Astrocyte (in vitro differentiated cells and primary cell): Measurements from ENCODE around the gene MYORG. TPM values are rescaled to one million over a fixed set of nuclear protein-coding genes. Genes with fewer than 3 reads are reported as not detected.

Experiments
- DNase-seq: peaks from one replicate; pipeline ENCODE4 v3.0.0-alpha.2; 2010; ENCODE audit warnings: low read depth
- FAIRE-seq: peaks from 2 replicates; lab custom pipeline; 2011; peaks lifted over from hg19 to GRCh38; lab: Jason Lieb, UNC
- H2AFZ ChIP-seq: 2 replicates; pipeline ENCODE4 v1.6.0; 2012; ENCODE audit warnings: low read depth, low read length, inconsistent platforms
- H3K27ac ChIP-seq: 2 replicates; pipeline ENCODE4 v1.5.1; 2011; ENCODE audit warnings: low read depth, low read length, inconsistent platforms
- H3K27me3 ChIP-seq: 2 replicates; pipeline ENCODE4 v1.6.0; 2011; ENCODE audit warnings: low read length, inconsistent platforms; ENCODE audit not compliant: insufficient read depth
- H3K36me3 ChIP-seq: 2 replicates; pipeline ENCODE4 v1.5.1; 2011; ENCODE audit warnings: low read length, inconsistent platforms; ENCODE audit not compliant: insufficient read depth
- H3K4me1 ChIP-seq: 2 replicates; pipeline ENCODE4 v1.5.1; 2011; ENCODE audit warnings: low read length, inconsistent platforms; ENCODE audit not compliant: insufficient read depth
- H3K4me2 ChIP-seq: 2 replicates; pipeline ENCODE4 v1.6.0; 2012; ENCODE audit warnings: low read length, inconsistent platforms
- H3K4me3 ChIP-seq: 2 replicates; pipeline ENCODE4 v1.5.1; 2011; ENCODE audit warnings: low read depth, mild to moderate bottlenecking, low read length, inconsistent platforms; ENCODE audit not compliant: insufficient read depth
- H3K79me2 ChIP-seq: 2 replicates; pipeline ENCODE4 v1.6.0; 2012; ENCODE audit warnings: mild to moderate bottlenecking, low read length, inconsistent platforms; ENCODE audit not compliant: insufficient read depth
- H3K9ac ChIP-seq: 2 replicates; pipeline ENCODE4 v1.6.0; 2012; ENCODE audit warnings: mild to moderate bottlenecking, low read length, inconsistent platforms
- H3K9me3 ChIP-seq: 2 replicates; pipeline ENCODE4 v1.5.1; 2012; ENCODE audit warnings: low read depth, mild to moderate bottlenecking, low read length, inconsistent platforms; ENCODE audit not compliant: insufficient read depth
- H4K20me1 ChIP-seq: 2 replicates; pipeline ENCODE4 v1.6.0; 2012; ENCODE audit warnings: low read length, inconsistent platforms; ENCODE audit not compliant: insufficient read depth
- H3K27ac Mint-ChIP-seq: one replicate; pipeline ENCODE4 v1.8.0; 2021; ENCODE audit warnings: mild to moderate bottlenecking, mixed read lengths; ENCODE audit not compliant: unreplicated experiment
- H3K27me3 Mint-ChIP-seq: one replicate; pipeline ENCODE4 v1.8.0; 2021; ENCODE audit warnings: low read depth, mixed read lengths; ENCODE audit not compliant: unreplicated experiment
- H3K36me3 Mint-ChIP-seq: one replicate; pipeline ENCODE4 v1.8.0; 2021; ENCODE audit warnings: low read depth, mixed read lengths; ENCODE audit not compliant: unreplicated experiment
- H3K4me1 Mint-ChIP-seq: one replicate; pipeline ENCODE4 v1.8.0; 2021; ENCODE audit warnings: low read depth, mixed read lengths; ENCODE audit not compliant: unreplicated experiment
- H3K4me3 Mint-ChIP-seq: one replicate; pipeline ENCODE4 v1.8.0; 2021; ENCODE audit warnings: mild to moderate bottlenecking, moderate library complexity, mixed read lengths; ENCODE audit not compliant: unreplicated experiment
- H3K9me3 Mint-ChIP-seq: one replicate; pipeline ENCODE4 v1.8.0; 2021; ENCODE audit warnings: mild to moderate bottlenecking, mixed read lengths; ENCODE audit not compliant: unreplicated experiment
- CTCF ChIP-seq: IDR thresholded peaks from 2 replicates; pipeline ENCODE4 v1.5.1; 2011; ENCODE audit warnings: low read depth, mild to moderate bottlenecking, inconsistent platforms, low read length, moderate library complexity; ENCODE audit not compliant: insufficient read depth
- EZH2 ChIP-seq: IDR thresholded peaks from 2 replicates; pipeline ENCODE4 v1.6.1; 2012; ENCODE audit warnings: mild to moderate bottlenecking, low read length, inconsistent platforms; ENCODE audit not compliant: insufficient read depth
- total RNA-seq: library from RNA; stranded (reverse); gene quantifications from 2 replicates; pipeline ENCODE4 v1.2.1, GENCODE V29; 2021

Gene MYORG
- total RNA-seq, 1 donor from 2014 or later, result 6.9 TPM

GRCh38 chr9:34343605-34344004 lies 33.1 kb downstream of the MYORG start:
- no peaks in the 10 kb centered on the region for H3K4me1 Mint-ChIP-seq

GRCh38 chr9:34343090-34343489 lies 33.6 kb downstream of the MYORG start:
- H3K27ac Mint-ChIP-seq, result no peak overlapping the region

More at GRCh38 chr9:34343605-34344004, 33.1 kb downstream of the MYORG start:
- Histone ChIP-seq H3K79me2 (no peaks in the 10 kb centered on the region), H3K4me3 (no peak overlapping the region), H4K20me1 (peaks cover 7% of the 10 kb centered on the region), H3K4me2 (no peak overlapping the region), H3K9ac (no peak overlapping the region), H3K27me3 (no peaks in the 10 kb centered on the region), H2AFZ (no peak overlapping the region), H3K27ac (no peak overlapping the region), H3K36me3 (peaks cover 14% of the 10 kb centered on the region), H3K4me1 (no peaks in the 10 kb centered on the region), H3K9me3 (no peaks in the 10 kb centered on the region)
- Mint-ChIP-seq H3K4me3 (no peak overlapping the region), H3K9me3 (peaks cover 1% of the 10 kb centered on the region), H3K27ac (no peak overlapping the region), H3K27me3 (no peaks in the 10 kb centered on the region), H3K36me3 (peaks cover 23% of the 10 kb centered on the region)
- DNase-seq (no peak), FAIRE-seq (no peak)
- TF ChIP-seq CTCF (no peak), EZH2 (no peak)

More at GRCh38 chr9:34343090-34343489, 33.6 kb downstream of the MYORG start:
- Mint-ChIP-seq H3K9me3 (peaks cover 1% of the 10 kb centered on the region), H3K36me3 (peaks cover 25% of the 10 kb centered on the region), H3K27me3 (no peaks in the 10 kb centered on the region), H3K4me1 (no peaks in the 10 kb centered on the region), H3K4me3 (no peak overlapping the region)
- H2AFZ ChIP-seq, result no peak overlapping the region
- no peak overlapping the region for H3K9ac ChIP-seq
- peaks cover 8% of the 10 kb centered on the region for H4K20me1 ChIP-seq
- no peak overlapping the region for H3K27ac ChIP-seq
- H3K27me3 ChIP-seq, result no peaks in the 10 kb centered on the region
- no peak for FAIRE-seq
- no peak overlapping the region for H3K4me2 ChIP-seq
- DNase-seq, result no peak
- H3K36me3 ChIP-seq, result peaks cover 18% of the 10 kb centered on the region
- H3K9me3 ChIP-seq, result no peaks in the 10 kb centered on the region
- TF ChIP-seq CTCF, result no peak
- TF ChIP-seq EZH2, result no peak
- H3K4me1 ChIP-seq, result no peaks in the 10 kb centered on the region
- H3K4me3 ChIP-seq, result no peak overlapping the region
- no peaks in the 10 kb centered on the region for H3K79me2 ChIP-seq
